Upper lobe of left lung (tissue), 6 donors: ENCODE data around the gene EHD2. TPM values are rescaled to one million over a fixed set of nuclear protein-coding genes. Genes with fewer than 3 reads are reported as not detected.
A peak's percentile ranks its signal among the peaks of the same experiment; 100 is the strongest.

Source experiments
- ATAC-seq, 2 donors: fragments of 200-7000 bp; cut with Tn5 transposase; one replicate each; pipeline ENCODE4 v1.9.1; 2022; ENCODE audit warnings: mild to moderate bottlenecking in 2 of 2, moderate library complexity in 2 of 2; ENCODE audit not compliant: low FRiP score in 2 of 2
- DNase-seq, 2 donors: peaks; one replicate each; pipeline ENCODE4 v3.0.0-alpha.2; 2019 to 2020
- H3K27ac ChIP-seq, 4 donors: fragments of 200-600 bp; sonication (generic); one replicate each; pipeline ENCODE4 v1.5.1; 2016 to 2019
- H3K27me3 ChIP-seq, 4 donors: fragments of 200-600 bp; sonication (generic); one replicate each; pipeline ENCODE4 v1.5.1; 2017 to 2019
- H3K36me3 ChIP-seq, 4 donors: fragments of 200-600 bp; sonication (generic); one replicate each; pipeline ENCODE4 v1.5.1; 2016 to 2019
- H3K4me1 ChIP-seq, 4 donors: fragments of 200-600 bp; sonication (generic); one replicate each; pipeline ENCODE4 v1.5.1; 2018 to 2019
- H3K4me3 ChIP-seq, 4 donors: fragments of 200-600 bp; sonication (generic); one replicate each; pipeline ENCODE4 v1.5.1; 2017 to 2019; ENCODE audit warnings: mild to moderate bottlenecking in 2 of 4, moderate library complexity in 1 of 4
- H3K9me3 ChIP-seq, 4 donors: fragments of 200-600 bp; sonication (generic); one replicate each; pipeline ENCODE4 v1.5.1; 2018 to 2019
- EP300 ChIP-seq, 4 donors: sonication (generic); formaldehyde crosslinking; IDR thresholded peaks; one replicate each; pipeline ENCODE4 v1.5.1; 2017; ENCODE audit warnings: antibody characterized with exemption in 4 of 4, control low read depth in 2 of 4
- POLR2A ChIP-seq, 4 donors: fragments of 450-650 bp; IDR thresholded peaks; one replicate each; pipeline ENCODE4 v1.5.1; 2016 to 2017; ENCODE audit warnings: antibody characterized with exemption in 4 of 4, mild to moderate bottlenecking in 2 of 4
- POLR2AphosphoS5 ChIP-seq, 2 donors: sonication (generic); formaldehyde crosslinking; IDR thresholded peaks; one replicate each; pipeline ENCODE4 v1.5.1; 2017; ENCODE audit warnings: antibody characterized with exemption in 2 of 2
- WGBS, 2 donors: methylation state at CpG; one replicate each; pipeline ENCODE4 v1.1.5; 2017 to 2018; 5-methylcytosine and 5-hydroxymethylcytosine counted together
- total RNA-seq, 6 donors: library from RNA; depleted of rRNA in 4 of 6; stranded (reverse); fragments of >200 nt in 4 of 6; gene quantifications; one replicate each; pipeline versions ENCODE4 v1.1.0 to v1.2.1, GENCODE V29; 2016 to 2021
- TF ChIP-seq, protein P1 (sequence below), 6 experiments: fragments of 450-650 bp in 4 of 6; fragments of 200-600 bp in 2 of 6; sonication (generic) in 2 of 6; IDR thresholded peaks; one replicate each; pipeline ENCODE4 v1.5.1; 2016 to 2019; ENCODE audit warnings: antibody characterized with exemption in 6 of 6
- donor health status: DM: no; HTN: no; CAD: no; lungs with moderate emphysema.
- donor health status: DM: no; HTN: yes; CAD: no; lungs with severe emphysema.

The EHD2 gene
- total RNA-seq, 6 donors from 2014 or later: 80.7 to 426 (median 181) TPM

DNA sequence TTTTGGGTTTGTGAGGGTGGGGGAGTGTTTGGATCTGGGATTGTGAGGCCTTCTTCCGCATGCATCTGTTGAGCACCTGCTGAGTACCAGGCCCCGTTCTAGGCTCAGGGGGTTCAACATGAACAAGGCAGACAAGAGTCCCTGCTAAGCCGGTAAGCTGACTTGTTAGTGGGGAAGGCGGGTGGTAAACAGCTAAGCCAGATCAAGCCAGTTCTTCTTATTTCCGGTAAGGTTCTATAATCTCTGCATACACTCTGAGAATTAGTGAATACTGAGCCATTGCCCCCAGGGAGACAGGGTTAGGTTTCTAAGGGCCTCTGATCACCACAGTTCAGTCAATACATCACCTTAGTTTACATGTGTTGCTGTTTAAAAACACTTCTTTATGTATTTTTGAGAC, 9.9 kb upstream of the EHD2 start:
- no peaks in the 10 kb centered on the region for H3K4me1 ChIP-seq
- ATAC-seq (no peak), DNase-seq (no peak)
- no peaks in the 10 kb centered on the region for H3K9me3 ChIP-seq
- TF ChIP-seq, protein P1, sequence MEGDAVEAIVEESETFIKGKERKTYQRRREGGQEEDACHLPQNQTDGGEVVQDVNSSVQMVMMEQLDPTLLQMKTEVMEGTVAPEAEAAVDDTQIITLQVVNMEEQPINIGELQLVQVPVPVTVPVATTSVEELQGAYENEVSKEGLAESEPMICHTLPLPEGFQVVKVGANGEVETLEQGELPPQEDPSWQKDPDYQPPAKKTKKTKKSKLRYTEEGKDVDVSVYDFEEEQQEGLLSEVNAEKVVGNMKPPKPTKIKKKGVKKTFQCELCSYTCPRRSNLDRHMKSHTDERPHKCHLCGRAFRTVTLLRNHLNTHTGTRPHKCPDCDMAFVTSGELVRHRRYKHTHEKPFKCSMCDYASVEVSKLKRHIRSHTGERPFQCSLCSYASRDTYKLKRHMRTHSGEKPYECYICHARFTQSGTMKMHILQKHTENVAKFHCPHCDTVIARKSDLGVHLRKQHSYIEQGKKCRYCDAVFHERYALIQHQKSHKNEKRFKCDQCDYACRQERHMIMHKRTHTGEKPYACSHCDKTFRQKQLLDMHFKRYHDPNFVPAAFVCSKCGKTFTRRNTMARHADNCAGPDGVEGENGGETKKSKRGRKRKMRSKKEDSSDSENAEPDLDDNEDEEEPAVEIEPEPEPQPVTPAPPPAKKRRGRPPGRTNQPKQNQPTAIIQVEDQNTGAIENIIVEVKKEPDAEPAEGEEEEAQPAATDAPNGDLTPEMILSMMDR (IDR thresholded peaks at IDR 0.05): no peak
- TF ChIP-seq POLR2A (IDR thresholded peaks at IDR 0.05) (no peak), EP300 (IDR thresholded peaks at IDR 0.05) (no peak), POLR2AphosphoS5 (IDR thresholded peaks at IDR 0.05) (no peak)
- peaks cover 20 to 57% (median 42%) of the 10 kb centered on the region in 4 donors for H3K36me3 ChIP-seq
- no peak overlapping the region for H3K27ac ChIP-seq
- no peak overlapping the region for H3K4me3 ChIP-seq
- WGBS, 2 donors: 92 to 94% methylated on average over 5 of the region's 5 CpGs
- no peaks in the 10 kb centered on the region for H3K27me3 ChIP-seq

DNA sequence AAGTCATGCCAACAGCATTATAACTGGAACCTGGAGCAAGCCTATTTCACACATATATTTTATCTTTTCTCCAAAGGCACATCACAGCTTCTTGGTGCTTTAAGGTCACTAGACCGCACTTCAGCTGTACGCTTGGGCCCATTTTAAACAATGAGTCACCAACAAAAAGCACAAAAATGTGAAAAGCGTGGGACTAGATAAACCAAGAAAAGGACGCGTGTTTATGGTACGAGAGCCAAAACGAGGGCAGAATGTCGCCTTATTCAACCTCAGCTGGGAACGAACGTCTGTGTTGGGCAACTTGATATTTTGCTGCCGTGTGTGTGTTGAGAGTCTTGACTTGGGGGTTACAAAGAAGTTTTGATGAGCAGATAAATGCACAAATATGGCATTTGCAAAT, 9.2 kb upstream of the EHD2 start:
- no peak for ATAC-seq

DNA sequence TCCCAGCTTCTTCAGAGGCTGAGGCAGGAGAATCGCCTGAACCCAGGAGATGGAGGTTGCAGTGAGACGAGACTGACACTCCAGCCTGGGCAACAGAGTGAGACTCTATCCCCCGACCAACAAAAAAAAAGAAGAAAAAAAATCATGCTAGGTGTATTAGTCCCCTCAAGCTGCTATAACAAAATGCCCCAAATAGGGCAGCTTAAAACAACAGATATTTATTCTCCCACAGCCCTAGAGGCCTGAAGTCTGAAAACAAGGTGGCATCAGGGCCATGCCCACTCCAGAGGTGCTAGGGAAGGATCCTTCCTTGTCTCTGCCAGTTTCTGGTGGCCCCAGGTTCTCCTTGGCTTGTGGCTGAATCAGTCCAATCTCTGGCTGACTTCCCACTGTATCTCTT, 8.6 kb upstream of the EHD2 start:
- TF ChIP-seq POLR2A (IDR thresholded peaks at IDR 0.05) (no peak), EP300 (IDR thresholded peaks at IDR 0.05) (no peak), POLR2AphosphoS5 (IDR thresholded peaks at IDR 0.05) (no peak)
- TF ChIP-seq, protein P1 (IDR thresholded peaks at IDR 0.05): no peak
- H3K9me3 ChIP-seq: no peaks in the 10 kb centered on the region
- no peak for DNase-seq
- no peaks in the 10 kb centered on the region for H3K27me3 ChIP-seq
- H3K36me3 ChIP-seq: peaks cover 14 to 44% (median 29%) of the 10 kb centered on the region in 4 donors
- H3K4me1 ChIP-seq: no peaks in the 10 kb centered on the region
- ATAC-seq: no peak
- no peak overlapping the region for H3K27ac ChIP-seq
- no peak overlapping the region for H3K4me3 ChIP-seq
- 90 to 96% methylated on average over 3 of the region's 3 CpGs for WGBS, 2 donors

More for the DNA sequence above, 9.2 kb upstream of the EHD2 start:
- Histone ChIP-seq H3K4me3 (no peak overlapping the region), H3K9me3 (no peaks in the 10 kb centered on the region), H3K4me1 (no peaks in the 10 kb centered on the region), H3K27me3 (no peaks in the 10 kb centered on the region), H3K36me3 (peaks cover 14 to 50% (median 35%) of the 10 kb centered on the region in 4 donors), H3K27ac (no peak overlapping the region)
- no peak for DNase-seq
- no peak for TF ChIP-seq EP300 (IDR thresholded peaks at IDR 0.05)
- TF ChIP-seq, protein P1 (IDR thresholded peaks at IDR 0.05): no peak
- no peak for TF ChIP-seq POLR2AphosphoS5 (IDR thresholded peaks at IDR 0.05)
- no peak for TF ChIP-seq POLR2A (IDR thresholded peaks at IDR 0.05)
- 84 to 90% methylated on average over 11 of the region's 11 CpGs for WGBS, 2 donors

DNA sequence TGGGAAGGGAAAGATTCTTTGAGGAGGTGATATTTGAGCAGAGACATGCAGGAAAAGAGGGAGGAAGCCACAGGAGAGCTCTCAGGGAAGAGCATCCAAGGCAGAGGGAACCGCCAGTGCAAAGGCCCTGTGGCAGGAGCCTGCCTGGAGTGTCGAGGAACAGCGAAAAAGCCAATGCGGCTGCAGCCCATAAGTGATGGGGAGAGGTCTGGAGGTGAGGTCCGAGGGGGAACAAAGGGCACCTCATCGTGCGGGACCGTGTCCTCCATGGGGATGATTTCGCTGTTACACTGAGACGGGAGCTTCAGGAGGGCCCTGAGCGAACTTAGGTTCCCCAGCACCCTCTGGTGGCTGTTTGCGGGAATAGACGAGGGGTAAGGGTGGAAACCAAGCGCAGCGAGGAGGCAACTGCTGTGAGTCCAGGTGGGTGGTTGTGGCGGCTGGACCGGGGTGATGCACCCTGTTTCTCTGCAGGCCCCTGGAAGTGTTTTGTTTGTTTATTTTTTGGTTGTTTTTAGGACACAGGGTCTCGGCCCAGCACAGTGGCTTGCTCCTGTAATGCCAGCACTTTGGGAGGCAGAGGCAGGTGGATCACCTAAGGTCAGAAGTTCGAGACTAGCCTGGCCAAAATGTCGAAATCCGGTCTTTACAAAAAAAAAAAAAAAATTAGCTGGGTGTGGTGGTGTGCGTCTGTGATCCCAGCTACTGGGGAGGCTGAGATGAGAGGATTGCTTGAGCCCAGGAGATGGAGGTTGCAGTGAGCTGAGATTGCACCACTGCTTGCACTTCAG, 5.9 kb upstream of the EHD2 start:
- H3K4me1 ChIP-seq: no peaks in the 10 kb centered on the region
- no peaks in the 10 kb centered on the region for H3K27me3 ChIP-seq
- no peak overlapping the region for H3K27ac ChIP-seq
- DNase-seq: peak in 1 of 2 donors; percentile 67
- TF ChIP-seq, protein P1 (IDR thresholded peaks at IDR 0.05): peak; percentile 76 to 89 (median 84)
- no peak for TF ChIP-seq POLR2A (IDR thresholded peaks at IDR 0.05)
- WGBS, 2 donors: 21 to 25% methylated on average over 22 of the region's 22 CpGs
- peaks cover 4 to 17% (median 9%) of the 10 kb centered on the region in 4 donors for H3K36me3 ChIP-seq
- no peaks in the 10 kb centered on the region for H3K9me3 ChIP-seq
- peak; percentile 88 to 91 for ATAC-seq
- no peak overlapping the region for H3K4me3 ChIP-seq
